Stimulated activated CD4-positive, alpha-beta T cell treated with anti-CD3 and anti-CD28 coated beads, Interleukin-4, amount 100 ng/mL, for 1 hour (primary cell): Measurements from ENCODE around the gene SLC35E3.

ENCODE experiments used
- DNase-seq: peaks from one replicate; pipeline ENCODE4 v3.0.0-alpha.2; 2020

SLC35E3 gene

GRCh38 chr12:68771223-68771925 is 25.4 kb downstream of the SLC35E3 start:
- no peak for DNase-seq

GRCh38 chr12:68772714-68773113 is 26.7 kb downstream of the SLC35E3 start:
- no peak for DNase-seq

GRCh38 chr12:68773582-68773981 is 27.6 kb downstream of the SLC35E3 start:
- DNase-seq, result no peak

- DNase-seq, result no peak
Observed at GRCh38 chr12:68775121-68775630, 29.2 kb downstream of the SLC35E3 start.

GRCh38 chr12:68776976-68777610 is 31.1 kb downstream of the SLC35E3 start:
- DNase-seq, result no peak

- DNase-seq, result no peak
Observed at GRCh38 chr12:68779280-68779679, 33.3 kb downstream of the SLC35E3 start.

GRCh38 chr12:68780731-68781130 is 34.8 kb downstream of the SLC35E3 start:
- DNase-seq, result no peak

- DNase-seq, result no peak
Observed at GRCh38 chr12:68781728-68782127, 35.8 kb downstream of the SLC35E3 start.

GRCh38 chr12:68784015-68784414 is 38.0 kb downstream of the SLC35E3 start:
- DNase-seq, result no peak

- no peak for DNase-seq
Observed at GRCh38 chr12:68785358-68785757, 39.4 kb downstream of the SLC35E3 start.

GRCh38 chr12:68785823-68786222 is 39.8 kb downstream of the SLC35E3 start:
- no peak for DNase-seq

GRCh38 chr12:68786929-68787328 is 41.0 kb downstream of the SLC35E3 start:
- no peak for DNase-seq

- DNase-seq, result no peak
Observed at GRCh38 chr12:68788554-68789143, 42.7 kb downstream of the SLC35E3 start.

- DNase-seq, result no peak
Observed at GRCh38 chr12:68789144-68789878, 43.3 kb downstream of the SLC35E3 start.

GRCh38 chr12:68790081-68790951 is 44.3 kb downstream of the SLC35E3 start:
- DNase-seq, result no peak

- DNase-seq, result no peak
Observed at GRCh38 chr12:68790952-68791234, 44.9 kb downstream of the SLC35E3 start.

- no peak for DNase-seq
Observed at GRCh38 chr12:68791897-68792481, 46.0 kb downstream of the SLC35E3 start.

GRCh38 chr12:68792952-68793351 is 47.0 kb downstream of the SLC35E3 start:
- DNase-seq, result no peak

GRCh38 chr12:68793436-68793835 is 47.5 kb downstream of the SLC35E3 start:
- no peak for DNase-seq

- DNase-seq, result no peak
Observed at GRCh38 chr12:68793975-68794652, 48.1 kb downstream of the SLC35E3 start.

GRCh38 chr12:68794653-68795251 is 48.8 kb downstream of the SLC35E3 start:
- DNase-seq, result no peak
